Lung (tissue), 12 donors: ENCODE results near the gene PON1. TPM values are rescaled to one million over a fixed set of nuclear protein-coding genes. Genes with fewer than 3 reads are reported as not detected.

Experiments
- ATAC-seq: fragments of 200-7000 bp; cut with Tn5 transposase; one replicate; pipeline ENCODE4 v1.9.1; 2020; ENCODE audit warnings: moderate number of reproducible peaks; ENCODE audit not compliant: insufficient read depth, low FRiP score
- DNase-seq, 3 donors: peaks; one replicate each; pipeline ENCODE4 v3.0.0-alpha.2; 2013 to 2017
- H3K27ac ChIP-seq, 2 donors: one replicate each; pipeline ENCODE4 v1.5.1; 2013; ENCODE audit warnings: mild to moderate bottlenecking in 2 of 2, moderate library complexity in 2 of 2, control low read depth in 1 of 2, inconsistent platforms in 1 of 2, low read depth in 1 of 2, low read length in 1 of 2
- H3K27me3 ChIP-seq, 3 donors: one replicate each; pipeline ENCODE4 v1.5.1; 2013; ENCODE audit warnings: low read length in 2 of 3; ENCODE audit not compliant: control insufficient read depth in 3 of 3, insufficient read depth in 3 of 3
- H3K36me3 ChIP-seq, 4 donors: one replicate each; pipeline ENCODE4 v1.5.1; 2013; ENCODE audit warnings: low read length in 4 of 4, mild to moderate bottlenecking in 1 of 4, moderate library complexity in 1 of 4; ENCODE audit not compliant: control insufficient read depth in 4 of 4, insufficient read depth in 4 of 4
- H3K4me1 ChIP-seq, 5 donors: one replicate each; pipeline ENCODE4 v1.5.1; 2013; ENCODE audit warnings: low read length in 5 of 5, mild to moderate bottlenecking in 2 of 5, moderate library complexity in 1 of 5; ENCODE audit not compliant: control insufficient read depth in 5 of 5, insufficient read depth in 5 of 5
- H3K4me3 ChIP-seq: one replicate; pipeline ENCODE4 v1.5.1; 2013; ENCODE audit warnings: mild to moderate bottlenecking, control low read depth, moderate library complexity
- H3K9ac ChIP-seq, 2 donors: one replicate each; pipeline ENCODE4 v1.5.1; 2013; ENCODE audit warnings: low read length in 2 of 2, control low read depth in 1 of 2; ENCODE audit not compliant: insufficient read depth in 1 of 2
- H3K9me3 ChIP-seq, 4 donors: one replicate each; pipeline ENCODE4 v1.5.1; 2013; ENCODE audit warnings: low read length in 3 of 4, mild to moderate bottlenecking in 1 of 4, moderate library complexity in 1 of 4; ENCODE audit not compliant: control insufficient read depth in 4 of 4, insufficient read depth in 3 of 4
- CTCF ChIP-seq: IDR thresholded peaks from 2 replicates; pipeline ENCODE4 v1.5.1; 2012; ENCODE audit warnings: mild to moderate bottlenecking; ENCODE audit errors: control extremely low read depth, extremely low read depth
- WGBS, 2 donors: extraction: QIAGEN DNeasy Blood & Tissue Kit; methylation state at CpG; one replicate each; pipeline ENCODE4 v1.1.7; 2013; 5-methylcytosine and 5-hydroxymethylcytosine counted together
- polyA plus RNA-seq, 2 donors: library from polyadenylated mRNA; stranded (reverse); fragments of 200-250 nt; gene quantifications; one replicate each; pipeline ENCODE4 v1.2.1, GENCODE V29; 2013
- total RNA-seq, 2 donors: library from RNA; depleted of rRNA in 1 of 2; stranded (reverse); fragments of >200 nt in 1 of 2; gene quantifications; one replicate each; pipeline ENCODE4 v1.2.1, GENCODE V29; 2014 to 2021
- donor health status: control.
- donor health status: control.
- donor health status: Bipolar disorder and iron deficiency.
- donor health status: healthy.
- donor health status: DM: yes; HTN: yes; CAD: no.

PON1 gene
- total and polyA plus RNA-seq, 4 donors = 0.15 to 2.3 (median 0.59) TPM

GRCh38 chr7:95330961-95331337 is 6.6 kb upstream of the PON1 start:
- ATAC-seq = no peak
- WGBS, 2 donors = 96 to 100% methylated on average over 1 of the region's 1 CpG
- Histone ChIP-seq H3K27ac (no peak overlapping the region), H3K27me3 (no peaks in the 10 kb centered on the region), H3K9ac (no peak overlapping the region), H3K36me3 (no peaks in the 10 kb centered on the region), H3K9me3 (no peaks in the 10 kb centered on the region), H3K4me1 (no peaks in the 10 kb centered on the region), H3K4me3 (no peak overlapping the region)
- no peak for DNase-seq
- TF ChIP-seq CTCF = no peak

GRCh38 chr7:95330204-95330960 is 6.0 kb upstream of the PON1 start:
- ATAC-seq = no peak

GRCh38 chr7:95327356-95327755 is 3.0 kb upstream of the PON1 start:
- no peak for ATAC-seq
- 89 to 91% methylated on average over 3 of the region's 3 CpGs for WGBS, 2 donors

More at GRCh38 chr7:95330204-95330960, 6.0 kb upstream of the PON1 start:
- Histone ChIP-seq H3K27me3 (no peaks in the 10 kb centered on the region), H3K4me1 (no peaks in the 10 kb centered on the region), H3K27ac (no peak overlapping the region), H3K9ac (no peak overlapping the region), H3K9me3 (no peaks in the 10 kb centered on the region), H3K36me3 (no peaks in the 10 kb centered on the region), H3K4me3 (no peak overlapping the region)
- WGBS, 2 donors = 16 to 19% methylated on average over 4 of the region's 4 CpGs
- TF ChIP-seq CTCF = no peak
- DNase-seq = peak in 2 of 3 donors; percentile 16 to 30

More at GRCh38 chr7:95327356-95327755, 3.0 kb upstream of the PON1 start:
- Histone ChIP-seq H3K4me3 (no peak overlapping the region), H3K4me1 (no peaks in the 10 kb centered on the region), H3K27me3 (peaks cover 0 to 7% (median 6%) of the 10 kb centered on the region in 3 donors), H3K27ac (no peak overlapping the region), H3K9me3 (no peaks in the 10 kb centered on the region), H3K36me3 (no peaks in the 10 kb centered on the region), H3K9ac (no peak overlapping the region)
- TF ChIP-seq CTCF = no peak
- no peak for DNase-seq
